GM21528 (cell line): Measurements from ENCODE around the gene MEGF10.
A peak's percentile ranks its signal among the peaks of the same experiment; 100 is the strongest.

Experiments used
- ATAC-seq: cut with Tn5 transposase; IDR thresholded peaks from one replicate; pipeline ENCODE4 v1.9.1; 2021; ENCODE audit warnings: mild to moderate bottlenecking, moderate library complexity; ENCODE audit not compliant: unreplicated experiment, low FRiP score

MEGF10 gene

GRCh38 chr5:127429928-127430327 is 139.3 kb downstream of the MEGF10 start:
- ATAC-seq, result no peak

- ATAC-seq, result no peak
Observed at GRCh38 chr5:127430627-127431026, 140.0 kb downstream of the MEGF10 start.

GRCh38 chr5:127431977-127432585 is 141.5 kb downstream of the MEGF10 start:
- no peak for ATAC-seq

GRCh38 chr5:127433526-127433925 is 142.9 kb downstream of the MEGF10 start:
- ATAC-seq, result no peak

- no peak for ATAC-seq
Observed at GRCh38 chr5:127434588-127434987, 144.0 kb downstream of the MEGF10 start.

GRCh38 chr5:127435821-127436220 is 145.2 kb downstream of the MEGF10 start:
- ATAC-seq, result no peak

- ATAC-seq, result no peak
Observed at GRCh38 chr5:127439644-127440043, 149.0 kb downstream of the MEGF10 start.

GRCh38 chr5:127440831-127441230 is 150.2 kb downstream of the MEGF10 start:
- ATAC-seq, result no peak

- no peak for ATAC-seq
Observed at GRCh38 chr5:127441799-127442484, 151.3 kb downstream of the MEGF10 start.

- ATAC-seq, result no peak
Observed at GRCh38 chr5:127444171-127444570, 153.6 kb downstream of the MEGF10 start.

- ATAC-seq, result no peak
Observed at GRCh38 chr5:127445328-127445727, 154.7 kb downstream of the MEGF10 start.

- ATAC-seq, result no peak
Observed at GRCh38 chr5:127446626-127447025, 156.0 kb downstream of the MEGF10 start.

- ATAC-seq, result no peak
Observed at GRCh38 chr5:127447827-127448226, 157.2 kb downstream of the MEGF10 start.

- no peak for ATAC-seq
Observed at GRCh38 chr5:127450046-127450445, 159.4 kb downstream of the MEGF10 start.

- no peak for ATAC-seq
Observed at GRCh38 chr5:127451096-127451495, 160.5 kb downstream of the MEGF10 start.

GRCh38 chr5:127452626-127453025 is 162.0 kb downstream of the MEGF10 start:
- no peak for ATAC-seq

GRCh38 chr5:127471211-127471610 is 180.6 kb downstream of the MEGF10 start:
- no peak for ATAC-seq

GRCh38 chr5:127472700-127473099 is 182.1 kb downstream of the MEGF10 start:
- ATAC-seq, result no peak

- no peak for ATAC-seq
Observed at GRCh38 chr5:127486471-127486870, 195.9 kb downstream of the MEGF10 start.

GRCh38 chr5:127492854-127493738 is 202.5 kb downstream of the MEGF10 start:
- peak; percentile 83 for ATAC-seq

- ATAC-seq, result no peak
Observed at GRCh38 chr5:127498548-127498947, 208.0 kb downstream of the MEGF10 start.
